A549 (cell line): ENCODE data around the gene MPL.

Experiments
- CHD2 ChIP-seq: fragments of 150-350 bp; IDR thresholded peaks from 2 replicates; pipeline ENCODE4 v1.6.1; 2014; ENCODE audit warnings: low read length; ENCODE audit not compliant: partially characterized antibody
- EHMT2 ChIP-seq: fragments of 200-600 bp; sonication (generic); IDR thresholded peaks from 2 replicates; pipeline ENCODE4 v1.6.1; 2016; ENCODE audit warnings: antibody characterized with exemption, low read depth, mild to moderate bottlenecking, moderate library complexity
- EP300 ChIP-seq, 2 experiments: fragments of >200 bp; sonication (Bioruptor Twin); formaldehyde crosslinking; IDR thresholded peaks; 2 replicates in 1 of 2; 3 replicates in 1 of 2; pipeline ENCODE4 v1.6.1; 2016 to 2017
- POLR2A ChIP-seq: IDR thresholded peaks from 2 replicates; pipeline ENCODE4 v1.6.1; 2012; ENCODE audit warnings: mild to moderate bottlenecking, low read length
- SMC3 ChIP-seq: fragments of >200 bp; sonication (Bioruptor Twin); formaldehyde crosslinking; IDR thresholded peaks from 3 replicates; pipeline ENCODE4 v1.6.1; 2018; ENCODE audit warnings: inconsistent platforms
- USF2 ChIP-seq: fragments of 450-650 bp; IDR thresholded peaks from 2 replicates; pipeline ENCODE4 v1.6.1; 2014; ENCODE audit warnings: antibody characterized with exemption
- TF ChIP-seq, protein P1 (sequence below): fragments of 200-600 bp; sonication (generic); IDR thresholded peaks from 2 replicates; pipeline ENCODE4 v1.6.1; 2016; ENCODE audit warnings: antibody characterized with exemption, mild to moderate bottlenecking, moderate library complexity
- TF ChIP-seq, protein P2 (sequence below): fragments of >200 bp; sonication (Bioruptor Twin); formaldehyde crosslinking; IDR thresholded peaks from 3 replicates; pipeline ENCODE4 v1.5.1; 2016
- TF ChIP-seq, protein P3 (sequence below): fragments of 250-450 bp; sonication (Bioruptor Pico); IDR thresholded peaks from 2 replicates; pipeline ENCODE4 v1.5.0; 2021; ENCODE audit warnings: mild to moderate bottlenecking, moderate library complexity, borderline replicate concordance

DNA sequence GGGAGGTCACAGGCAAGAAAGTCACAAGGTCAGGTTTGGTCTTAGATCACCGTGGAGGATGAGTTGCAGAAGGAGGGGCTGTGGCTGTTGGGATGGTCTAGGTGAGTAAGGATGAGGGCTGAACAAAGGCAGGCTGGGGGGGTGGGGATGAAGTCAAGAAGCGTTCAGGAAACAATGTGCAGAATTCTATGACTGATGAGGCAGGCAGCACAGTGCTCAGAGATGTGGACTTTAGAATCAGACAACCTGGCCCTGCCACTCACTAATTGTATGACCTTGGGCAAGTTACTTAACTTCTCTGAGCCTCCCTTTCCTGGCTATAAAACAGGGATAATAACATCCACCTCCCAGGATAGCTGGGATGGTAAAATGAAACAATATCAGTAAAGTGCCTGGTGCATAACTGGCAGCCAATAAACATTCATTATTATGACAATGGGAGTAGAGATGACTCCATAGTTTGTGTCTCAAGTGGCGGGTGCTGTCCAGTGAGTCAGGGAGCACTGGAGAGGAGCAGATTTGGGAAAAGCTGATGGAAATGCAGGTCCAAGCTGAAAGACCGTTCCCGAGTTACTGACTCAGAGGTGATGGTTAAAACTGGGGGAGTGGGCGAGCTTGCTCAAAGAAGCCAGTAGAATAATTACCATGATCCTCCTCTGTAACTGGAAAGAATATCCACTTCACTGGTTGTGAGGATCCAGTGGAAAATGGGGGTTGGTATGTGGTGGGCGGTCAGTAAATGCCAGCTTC is 34.7 kb upstream of the MPL start:
- TF ChIP-seq, protein P1, sequence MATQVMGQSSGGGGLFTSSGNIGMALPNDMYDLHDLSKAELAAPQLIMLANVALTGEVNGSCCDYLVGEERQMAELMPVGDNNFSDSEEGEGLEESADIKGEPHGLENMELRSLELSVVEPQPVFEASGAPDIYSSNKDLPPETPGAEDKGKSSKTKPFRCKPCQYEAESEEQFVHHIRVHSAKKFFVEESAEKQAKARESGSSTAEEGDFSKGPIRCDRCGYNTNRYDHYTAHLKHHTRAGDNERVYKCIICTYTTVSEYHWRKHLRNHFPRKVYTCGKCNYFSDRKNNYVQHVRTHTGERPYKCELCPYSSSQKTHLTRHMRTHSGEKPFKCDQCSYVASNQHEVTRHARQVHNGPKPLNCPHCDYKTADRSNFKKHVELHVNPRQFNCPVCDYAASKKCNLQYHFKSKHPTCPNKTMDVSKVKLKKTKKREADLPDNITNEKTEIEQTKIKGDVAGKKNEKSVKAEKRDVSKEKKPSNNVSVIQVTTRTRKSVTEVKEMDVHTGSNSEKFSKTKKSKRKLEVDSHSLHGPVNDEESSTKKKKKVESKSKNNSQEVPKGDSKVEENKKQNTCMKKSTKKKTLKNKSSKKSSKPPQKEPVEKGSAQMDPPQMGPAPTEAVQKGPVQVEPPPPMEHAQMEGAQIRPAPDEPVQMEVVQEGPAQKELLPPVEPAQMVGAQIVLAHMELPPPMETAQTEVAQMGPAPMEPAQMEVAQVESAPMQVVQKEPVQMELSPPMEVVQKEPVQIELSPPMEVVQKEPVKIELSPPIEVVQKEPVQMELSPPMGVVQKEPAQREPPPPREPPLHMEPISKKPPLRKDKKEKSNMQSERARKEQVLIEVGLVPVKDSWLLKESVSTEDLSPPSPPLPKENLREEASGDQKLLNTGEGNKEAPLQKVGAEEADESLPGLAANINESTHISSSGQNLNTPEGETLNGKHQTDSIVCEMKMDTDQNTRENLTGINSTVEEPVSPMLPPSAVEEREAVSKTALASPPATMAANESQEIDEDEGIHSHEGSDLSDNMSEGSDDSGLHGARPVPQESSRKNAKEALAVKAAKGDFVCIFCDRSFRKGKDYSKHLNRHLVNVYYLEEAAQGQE: no peak
- TF ChIP-seq CHD2 (no peak), EP300 (IDR thresholded peaks at IDR 0.05) (no peak), SMC3 (no peak), POLR2A (no peak), EHMT2 (no peak), USF2 (no peak)
- TF ChIP-seq, protein P2, sequence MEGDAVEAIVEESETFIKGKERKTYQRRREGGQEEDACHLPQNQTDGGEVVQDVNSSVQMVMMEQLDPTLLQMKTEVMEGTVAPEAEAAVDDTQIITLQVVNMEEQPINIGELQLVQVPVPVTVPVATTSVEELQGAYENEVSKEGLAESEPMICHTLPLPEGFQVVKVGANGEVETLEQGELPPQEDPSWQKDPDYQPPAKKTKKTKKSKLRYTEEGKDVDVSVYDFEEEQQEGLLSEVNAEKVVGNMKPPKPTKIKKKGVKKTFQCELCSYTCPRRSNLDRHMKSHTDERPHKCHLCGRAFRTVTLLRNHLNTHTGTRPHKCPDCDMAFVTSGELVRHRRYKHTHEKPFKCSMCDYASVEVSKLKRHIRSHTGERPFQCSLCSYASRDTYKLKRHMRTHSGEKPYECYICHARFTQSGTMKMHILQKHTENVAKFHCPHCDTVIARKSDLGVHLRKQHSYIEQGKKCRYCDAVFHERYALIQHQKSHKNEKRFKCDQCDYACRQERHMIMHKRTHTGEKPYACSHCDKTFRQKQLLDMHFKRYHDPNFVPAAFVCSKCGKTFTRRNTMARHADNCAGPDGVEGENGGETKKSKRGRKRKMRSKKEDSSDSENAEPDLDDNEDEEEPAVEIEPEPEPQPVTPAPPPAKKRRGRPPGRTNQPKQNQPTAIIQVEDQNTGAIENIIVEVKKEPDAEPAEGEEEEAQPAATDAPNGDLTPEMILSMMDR: no peak
- TF ChIP-seq, protein P3, sequence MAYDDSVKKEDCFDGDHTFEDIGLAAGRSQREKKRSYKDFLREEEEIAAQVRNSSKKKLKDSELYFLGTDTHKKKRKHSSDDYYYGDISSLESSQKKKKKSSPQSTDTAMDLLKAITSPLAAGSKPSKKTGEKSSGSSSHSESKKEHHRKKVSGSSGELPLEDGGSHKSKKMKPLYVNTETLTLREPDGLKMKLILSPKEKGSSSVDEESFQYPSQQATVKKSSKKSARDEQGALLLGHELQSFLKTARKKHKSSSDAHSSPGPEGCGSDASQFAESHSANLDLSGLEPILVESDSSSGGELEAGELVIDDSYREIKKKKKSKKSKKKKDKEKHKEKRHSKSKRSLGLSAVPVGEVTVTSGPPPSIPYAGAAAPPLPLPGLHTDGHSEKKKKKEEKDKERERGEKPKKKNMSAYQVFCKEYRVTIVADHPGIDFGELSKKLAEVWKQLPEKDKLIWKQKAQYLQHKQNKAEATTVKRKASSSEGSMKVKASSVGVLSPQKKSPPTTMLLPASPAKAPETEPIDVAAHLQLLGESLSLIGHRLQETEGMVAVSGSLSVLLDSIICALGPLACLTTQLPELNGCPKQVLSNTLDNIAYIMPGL: no peak
